Mesenchymal stem cell (in vitro differentiated cells and primary cell): ENCODE measurements around the gene ANKRD31.

Experiments used
- DNase-seq: peaks from one replicate; pipeline ENCODE4 v3.0.0-alpha.2; 2013
- H2AFZ ChIP-seq: one replicate; pipeline ENCODE4 v1.6.1; 2013; ENCODE audit warnings: low read depth, mild to moderate bottlenecking, control low read depth, inconsistent platforms, low read length, moderate library complexity
- H2AK5ac ChIP-seq: 2 replicates; pipeline ENCODE4 v1.6.1; 2013; ENCODE audit warnings: low read length, moderate library complexity, mild to moderate bottlenecking, inconsistent platforms; ENCODE audit not compliant: severe bottlenecking
- H2BK120ac ChIP-seq: one replicate; pipeline ENCODE4 v1.6.1; 2013; ENCODE audit warnings: low read depth, mild to moderate bottlenecking, inconsistent platforms, low read length, moderate library complexity
- H2BK12ac ChIP-seq, 2 experiments: one replicate each; pipeline ENCODE4 v1.6.1; 2013; ENCODE audit warnings: inconsistent platforms in 2 of 2, low read length in 2 of 2, mild to moderate bottlenecking in 2 of 2, moderate library complexity in 2 of 2, control low read depth in 1 of 2
- H2BK15ac ChIP-seq: one replicate; pipeline ENCODE4 v1.6.1; 2013; ENCODE audit warnings: mild to moderate bottlenecking, low read depth, inconsistent platforms; ENCODE audit not compliant: poor library complexity, severe bottlenecking
- H2BK5ac ChIP-seq: 2 replicates; pipeline ENCODE4 v1.6.1; 2013; ENCODE audit warnings: low read depth, mild to moderate bottlenecking, low read length, control low read depth, inconsistent platforms; ENCODE audit not compliant: poor library complexity, severe bottlenecking
- H3K14ac ChIP-seq, 2 experiments: one replicate each; pipeline ENCODE4 v1.6.1; 2013; ENCODE audit warnings: inconsistent platforms in 2 of 2, low read length in 2 of 2, control low read depth in 1 of 2, mild to moderate bottlenecking in 1 of 2, moderate library complexity in 1 of 2
- H3K18ac ChIP-seq, 2 experiments: one replicate each; pipeline ENCODE4 v1.6.1; 2013; ENCODE audit warnings: inconsistent platforms in 2 of 2, low read length in 2 of 2, control low read depth in 1 of 2, low read depth in 1 of 2, mild to moderate bottlenecking in 1 of 2
- H3K23ac ChIP-seq, 2 experiments: one replicate each; pipeline ENCODE4 v1.6.1; 2013; ENCODE audit warnings: inconsistent platforms in 2 of 2, low read length in 2 of 2, mild to moderate bottlenecking in 2 of 2, moderate library complexity in 2 of 2, control low read depth in 1 of 2
- H3K27ac ChIP-seq: 2 replicates; pipeline ENCODE4 v1.5.1; 2013; ENCODE audit warnings: mild to moderate bottlenecking, moderate library complexity, low read length, control low read depth, inconsistent platforms; ENCODE audit not compliant: poor library complexity, severe bottlenecking
- H3K27me3 ChIP-seq, 2 experiments: 2 replicates each; pipeline versions ENCODE4 v1.6.1 to v1.7.0; 2013; ENCODE audit warnings: low read length in 2 of 2, mild to moderate bottlenecking in 2 of 2, moderate library complexity in 2 of 2, control low read depth in 1 of 2, inconsistent platforms in 1 of 2; ENCODE audit not compliant: control insufficient read depth in 1 of 2, insufficient read depth in 1 of 2
- H3K36me3 ChIP-seq, 2 experiments: 2 replicates each; pipeline versions ENCODE4 v1.6.1 to v1.7.0; 2013; ENCODE audit warnings: low read length in 2 of 2, control low read depth in 1 of 2, inconsistent platforms in 1 of 2, low read depth in 1 of 2, mild to moderate bottlenecking in 1 of 2; ENCODE audit not compliant: insufficient read depth in 2 of 2, control insufficient read depth in 1 of 2
- H3K4ac ChIP-seq, 2 experiments: one replicate each; pipeline ENCODE4 v1.6.1; 2013; ENCODE audit warnings: inconsistent platforms in 2 of 2, low read length in 2 of 2, mild to moderate bottlenecking in 2 of 2, moderate library complexity in 2 of 2, control low read depth in 1 of 2, low read depth in 1 of 2
- H3K4me1 ChIP-seq: 2 replicates; pipeline ENCODE4 v1.6.1; 2013; ENCODE audit warnings: low read depth, low read length, control low read depth; ENCODE audit not compliant: control insufficient read depth, insufficient read depth
- H3K4me2 ChIP-seq: 2 replicates; pipeline ENCODE4 v1.6.1; 2013; ENCODE audit warnings: low read length, mild to moderate bottlenecking, inconsistent platforms; ENCODE audit not compliant: poor library complexity, severe bottlenecking
- H3K4me3 ChIP-seq, 2 experiments: 2 replicates each; pipeline versions ENCODE4 v1.5.1 to v1.7.0; 2013; ENCODE audit warnings: low read length in 2 of 2, mild to moderate bottlenecking in 2 of 2, control low read depth in 1 of 2, low read depth in 1 of 2; ENCODE audit not compliant: insufficient read depth in 1 of 2
- H3K79me1 ChIP-seq: replicated peaks from 2 replicates; pipeline ENCODE4 v1.6.1; 2013; ENCODE audit warnings: mild to moderate bottlenecking, control low read depth, low read length, inconsistent platforms; ENCODE audit not compliant: poor library complexity, severe bottlenecking
- H3K9ac ChIP-seq: 2 replicates; pipeline ENCODE4 v1.7.0; 2013; ENCODE audit warnings: mild to moderate bottlenecking, low read length, moderate library complexity
- H3K9me3 ChIP-seq: 2 replicates; pipeline ENCODE4 v1.7.0; 2013; ENCODE audit warnings: mild to moderate bottlenecking, low read length; ENCODE audit not compliant: control insufficient read depth
- H4K8ac ChIP-seq: one replicate; pipeline ENCODE4 v1.6.1; 2013; ENCODE audit warnings: inconsistent platforms, mild to moderate bottlenecking, low read length, moderate library complexity
- H4K91ac ChIP-seq: one replicate; pipeline ENCODE4 v1.6.1; 2013; ENCODE audit warnings: mild to moderate bottlenecking, low read length, inconsistent platforms
- WGBS: methylation state at CpG from one replicate; pipeline ENCODE4 v1.1.7; 2013; ENCODE audit warnings: mixed read lengths; 5-methylcytosine and 5-hydroxymethylcytosine counted together

Gene ANKRD31

DNA sequence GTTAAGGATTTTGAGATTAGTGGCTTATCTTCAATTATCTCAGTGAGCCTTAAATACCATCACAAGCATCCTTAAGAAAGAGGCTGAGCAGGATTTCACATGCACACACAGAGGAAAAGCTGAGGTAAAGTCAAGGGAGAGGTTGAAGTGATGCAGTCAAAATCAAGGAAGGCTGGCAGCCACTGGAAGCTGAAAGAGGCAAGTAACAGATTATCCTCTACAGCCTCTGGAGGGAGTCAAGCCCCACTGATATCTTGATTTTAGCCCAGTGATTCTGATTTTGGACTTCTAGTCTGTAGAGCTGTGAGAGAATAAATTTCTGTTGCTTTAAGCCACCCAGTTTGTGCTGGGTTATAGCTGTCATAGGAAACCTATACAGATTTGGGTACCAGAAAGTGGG lies 80.1 kb downstream of the ANKRD31 start:
- Histone ChIP-seq H3K4ac (no peak overlapping the region), H3K9me3 (no peaks in the 10 kb centered on the region), H2BK12ac (no peak overlapping the region), H3K18ac (no peak overlapping the region), H3K14ac (no peak overlapping the region), H3K36me3 (no peaks in the 10 kb centered on the region), H3K4me2 (no peak overlapping the region), H3K27ac (no peak overlapping the region), H3K4me1 (no peaks in the 10 kb centered on the region), H3K9ac (no peak overlapping the region), H2BK5ac (no peak overlapping the region), H2AFZ (no peak overlapping the region), H2BK120ac (no peak overlapping the region), H4K8ac (no peak overlapping the region), H2BK15ac (no peak overlapping the region), H3K79me1 (no peaks in the 10 kb centered on the region), H3K4me3 (no peak overlapping the region), H4K91ac (no peak overlapping the region), H3K23ac (no peak overlapping the region), H2AK5ac (no peak overlapping the region), H3K27me3 (no peaks in the 10 kb centered on the region)
- peak; percentile 6 for DNase-seq

DNA sequence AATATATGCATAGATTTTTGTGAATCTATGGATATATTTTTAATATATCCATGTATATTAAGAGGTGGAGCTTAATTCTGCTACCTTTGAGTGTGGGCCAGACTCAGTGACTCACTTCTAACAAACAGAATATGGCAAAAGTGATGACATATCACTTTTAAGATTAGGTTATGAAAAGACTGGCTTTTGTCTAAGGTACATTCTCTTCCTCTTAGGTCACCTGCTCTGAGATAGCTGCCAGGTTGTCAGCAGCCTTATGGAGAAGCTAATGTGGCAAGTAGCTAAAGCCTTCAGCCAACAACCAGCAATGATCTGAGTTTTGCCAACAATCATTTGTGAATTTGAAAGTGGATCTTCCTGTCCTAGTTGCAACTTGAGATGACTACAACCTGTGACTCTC lies 83.8 kb downstream of the ANKRD31 start:
- H2BK5ac ChIP-seq, result no peak overlapping the region
- DNase-seq, result no peak
- no peak overlapping the region for H3K18ac ChIP-seq
- H2AK5ac ChIP-seq, result no peak overlapping the region
- H3K79me1 ChIP-seq, result no peaks in the 10 kb centered on the region
- H3K36me3 ChIP-seq, result no peaks in the 10 kb centered on the region
- H2BK120ac ChIP-seq, result no peak overlapping the region
- no peak overlapping the region for H2BK12ac ChIP-seq
- no peak overlapping the region for H2BK15ac ChIP-seq
- H3K27me3 ChIP-seq, result no peaks in the 10 kb centered on the region
- H3K23ac ChIP-seq, result no peak overlapping the region
- no peak overlapping the region for H3K14ac ChIP-seq
- no peaks in the 10 kb centered on the region for H3K9me3 ChIP-seq
- no peaks in the 10 kb centered on the region for H3K4me1 ChIP-seq
- no peak overlapping the region for H4K91ac ChIP-seq
- H3K4me2 ChIP-seq, result no peak overlapping the region
- no peak overlapping the region for H3K4me3 ChIP-seq
- no peak overlapping the region for H3K27ac ChIP-seq
- no peak overlapping the region for H3K4ac ChIP-seq
- H4K8ac ChIP-seq, result no peak overlapping the region
- no peak overlapping the region for H3K9ac ChIP-seq
- H2AFZ ChIP-seq, result no peak overlapping the region

DNA sequence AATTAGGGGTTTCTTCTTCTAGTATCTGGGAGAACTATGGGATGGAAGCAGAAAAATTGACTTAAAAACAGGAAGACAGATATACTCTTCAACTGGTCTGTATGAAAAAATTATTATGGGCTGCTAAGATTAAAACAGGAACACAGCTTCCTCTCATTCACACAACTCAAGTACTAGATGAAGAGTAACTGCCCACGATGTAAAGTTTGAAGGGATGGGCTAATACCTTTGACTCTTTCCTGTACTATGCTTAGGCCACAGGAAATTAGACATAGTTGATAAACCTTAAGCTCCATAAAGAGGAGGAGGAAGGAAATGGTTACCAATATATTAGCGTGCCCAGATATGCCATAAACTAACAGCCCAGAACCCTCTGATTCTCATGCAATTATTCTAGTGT lies 88.6 kb downstream of the ANKRD31 start:
- Histone ChIP-seq H2AFZ (no peak overlapping the region), H2AK5ac (no peak overlapping the region), H3K79me1 (no peaks in the 10 kb centered on the region), H3K4me3 (no peak overlapping the region), H2BK12ac (no peak overlapping the region), H3K14ac (no peak overlapping the region), H4K91ac (no peak overlapping the region), H3K4me2 (no peak overlapping the region), H3K9ac (no peak overlapping the region), H3K23ac (no peak overlapping the region), H3K27ac (no peak overlapping the region), H2BK5ac (no peak overlapping the region), H4K8ac (no peak overlapping the region), H3K4ac (no peak overlapping the region), H3K18ac (no peak overlapping the region), H2BK120ac (no peak overlapping the region), H2BK15ac (no peak overlapping the region), H3K27me3 (peaks cover 0 to 5% of the 10 kb centered on the region in 2 experiments), H3K36me3 (no peaks in the 10 kb centered on the region), H3K9me3 (no peaks in the 10 kb centered on the region), H3K4me1 (no peaks in the 10 kb centered on the region)
- DNase-seq, result no peak
- 60% methylated on average over 1 of the region's 2 CpGs for WGBS

DNA sequence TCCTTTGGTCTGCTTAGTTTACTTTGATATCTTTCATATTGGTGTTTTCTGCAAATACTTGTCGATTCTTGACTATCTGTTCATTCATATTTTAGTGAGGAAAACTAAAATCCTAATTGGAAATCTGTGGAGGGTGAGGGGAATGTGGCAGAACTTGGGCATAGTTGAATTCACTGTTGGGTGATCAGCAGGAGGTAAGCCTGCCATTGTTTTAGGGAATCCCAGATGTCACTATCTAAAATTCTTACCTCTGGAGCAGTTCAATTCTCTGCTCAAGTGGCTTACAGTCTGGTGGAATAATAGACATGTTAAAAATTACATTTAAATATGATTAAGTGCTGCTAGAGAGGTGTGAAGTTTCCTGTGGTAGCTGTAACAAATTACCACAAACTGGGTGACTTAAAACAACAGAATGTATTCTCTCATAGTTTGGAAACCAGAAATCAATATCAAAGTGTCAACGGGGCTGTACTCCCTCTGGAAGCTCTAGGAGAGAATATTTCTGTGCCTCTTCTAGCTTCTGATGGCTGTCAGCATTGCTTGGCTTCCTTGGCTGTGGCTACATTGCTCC lies 94.0 kb downstream of the ANKRD31 start:
- 63% methylated on average over 2 of the region's 2 CpGs for WGBS
- no peak overlapping the region for H3K4me2 ChIP-seq

More for the DNA sequence above, 94.0 kb downstream of the ANKRD31 start:
- H2BK12ac ChIP-seq, result no peak overlapping the region
- H3K4me3 ChIP-seq, result no peak overlapping the region
- no peak overlapping the region for H2AK5ac ChIP-seq
- no peak overlapping the region for H2BK15ac ChIP-seq
- no peaks in the 10 kb centered on the region for H3K4me1 ChIP-seq
- no peak overlapping the region for H3K14ac ChIP-seq
- no peak overlapping the region for H2BK120ac ChIP-seq
- DNase-seq, result no peak
- H3K9me3 ChIP-seq, result no peaks in the 10 kb centered on the region
- H3K79me1 ChIP-seq, result no peaks in the 10 kb centered on the region
- no peak overlapping the region for H3K4ac ChIP-seq
- peaks cover 3 to 5% of the 10 kb centered on the region in 2 experiments for H3K27me3 ChIP-seq
- no peak overlapping the region for H2AFZ ChIP-seq
- H3K18ac ChIP-seq, result no peak overlapping the region
- H3K27ac ChIP-seq, result no peak overlapping the region
- no peak overlapping the region for H4K8ac ChIP-seq
- no peak overlapping the region for H3K9ac ChIP-seq
- H4K91ac ChIP-seq, result no peak overlapping the region
- H3K23ac ChIP-seq, result no peak overlapping the region
- no peaks in the 10 kb centered on the region for H3K36me3 ChIP-seq
- no peak overlapping the region for H2BK5ac ChIP-seq
